Measurements from ENCODE around the gene SKIC3. TPM values are rescaled to one million over a fixed set of nuclear protein-coding genes. Genes with fewer than 3 reads are reported as not detected.

Gene SKIC3
- total RNA-seq, 1 experiment from 2014 or later: 69.0 TPM

DNA sequence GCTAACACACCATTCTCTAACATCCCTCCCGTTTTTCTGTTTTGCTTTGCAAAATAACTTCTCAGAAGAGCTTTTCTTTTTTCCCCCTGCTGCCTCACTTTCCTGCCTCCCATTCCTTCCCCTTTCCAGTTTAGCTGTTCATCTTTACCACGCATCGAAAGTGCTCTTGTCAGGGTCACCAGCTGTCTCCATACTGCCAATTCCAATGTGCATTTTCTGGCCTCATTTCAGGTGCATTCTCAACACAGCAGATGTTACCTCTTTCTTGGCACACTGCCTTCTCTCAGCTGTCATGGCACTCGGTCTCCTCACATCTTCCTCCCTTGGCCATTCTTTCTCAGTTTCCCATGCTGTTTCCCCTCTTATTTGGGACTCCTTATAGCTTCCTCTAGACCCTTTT lies 9.7 kb upstream of the SKIC3 start:
- H3K4me3 Mint-ChIP-seq: no peak overlapping the region
- CTCF ChIA-PET: interaction anchor here (0.7 kb wide), 1 partner anchor 167 kb away, joined by 3 read pairs; the partner anchor contains the start of gene RHOBTB3
- TF ChIP-seq ZNF317 (CRISPR knock-in tag; IDR thresholded peaks at IDR 0.05; ENCODE audit: borderline replicate concordance, low read depth) (no peak), GRHL2 (CRISPR knock-in tag; IDR thresholded peaks at IDR 0.05; ENCODE audit: insufficient replicate concordance, severe bottlenecking) (no peak), NR3C1 (CRISPR knock-in tag; conservative IDR thresholded peaks at IDR 0.05; ENCODE audit: low read depth) (no peak), HMGA2 (CRISPR knock-in tag; IDR thresholded peaks at IDR 0.05) (no peak), TEAD1 (CRISPR knock-in tag; IDR thresholded peaks at IDR 0.05) (no peak), FOXK1 (CRISPR knock-in tag; IDR thresholded peaks at IDR 0.05) (no peak), ZNF232 (CRISPR knock-in tag; IDR thresholded peaks at IDR 0.05) (no peak), ZNF416 (CRISPR knock-in tag; IDR thresholded peaks at IDR 0.05) (no peak), ZNF396 (CRISPR knock-in tag; IDR thresholded peaks at IDR 0.05; ENCODE audit: borderline replicate concordance) (no peak), ZNF671 (CRISPR knock-in tag; IDR thresholded peaks at IDR 0.05) (no peak), RORB (CRISPR knock-in tag; IDR thresholded peaks at IDR 0.05) (no peak), SMAD3 (CRISPR knock-in tag; IDR thresholded peaks at IDR 0.05; ENCODE audit: borderline replicate concordance) (no peak), NFATC4 (CRISPR knock-in tag; IDR thresholded peaks at IDR 0.05) (no peak), IRF2 (CRISPR knock-in tag; IDR thresholded peaks at IDR 0.05; ENCODE audit: borderline replicate concordance, low read depth) (no peak), GABPB1 (CRISPR knock-in tag; IDR thresholded peaks at IDR 0.05) (no peak)
- TF ChIP-seq, protein P1, sequence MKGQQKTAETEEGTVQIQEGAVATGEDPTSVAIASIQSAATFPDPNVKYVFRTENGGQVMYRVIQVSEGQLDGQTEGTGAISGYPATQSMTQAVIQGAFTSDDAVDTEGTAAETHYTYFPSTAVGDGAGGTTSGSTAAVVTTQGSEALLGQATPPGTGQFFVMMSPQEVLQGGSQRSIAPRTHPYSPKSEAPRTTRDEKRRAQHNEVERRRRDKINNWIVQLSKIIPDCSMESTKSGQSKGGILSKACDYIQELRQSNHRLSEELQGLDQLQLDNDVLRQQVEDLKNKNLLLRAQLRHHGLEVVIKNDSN (CRISPR knock-in tag; IDR thresholded peaks at IDR 0.05): no peak
- TF ChIP-seq, protein P2, sequence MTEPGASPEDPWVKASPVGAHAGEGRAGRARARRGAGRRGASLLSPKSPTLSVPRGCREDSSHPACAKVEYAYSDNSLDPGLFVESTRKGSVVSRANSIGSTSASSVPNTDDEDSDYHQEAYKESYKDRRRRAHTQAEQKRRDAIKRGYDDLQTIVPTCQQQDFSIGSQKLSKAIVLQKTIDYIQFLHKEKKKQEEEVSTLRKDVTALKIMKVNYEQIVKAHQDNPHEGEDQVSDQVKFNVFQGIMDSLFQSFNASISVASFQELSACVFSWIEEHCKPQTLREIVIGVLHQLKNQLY (CRISPR knock-in tag; IDR thresholded peaks at IDR 0.05): no peak
- TF ChIP-seq, protein P3, sequence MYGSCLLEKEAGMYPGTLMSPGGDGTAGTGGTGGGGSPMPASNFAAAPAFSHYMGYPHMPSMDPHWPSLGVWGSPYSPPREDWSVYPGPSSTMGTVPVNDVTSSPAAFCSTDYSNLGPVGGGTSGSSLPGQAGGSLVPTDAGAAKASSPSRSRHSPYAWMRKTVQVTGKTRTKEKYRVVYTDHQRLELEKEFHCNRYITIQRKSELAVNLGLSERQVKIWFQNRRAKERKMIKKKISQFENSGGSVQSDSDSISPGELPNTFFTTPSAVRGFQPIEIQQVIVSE (CRISPR knock-in tag; IDR thresholded peaks at IDR 0.05; ENCODE audit: borderline replicate concordance): no peak

DNA sequence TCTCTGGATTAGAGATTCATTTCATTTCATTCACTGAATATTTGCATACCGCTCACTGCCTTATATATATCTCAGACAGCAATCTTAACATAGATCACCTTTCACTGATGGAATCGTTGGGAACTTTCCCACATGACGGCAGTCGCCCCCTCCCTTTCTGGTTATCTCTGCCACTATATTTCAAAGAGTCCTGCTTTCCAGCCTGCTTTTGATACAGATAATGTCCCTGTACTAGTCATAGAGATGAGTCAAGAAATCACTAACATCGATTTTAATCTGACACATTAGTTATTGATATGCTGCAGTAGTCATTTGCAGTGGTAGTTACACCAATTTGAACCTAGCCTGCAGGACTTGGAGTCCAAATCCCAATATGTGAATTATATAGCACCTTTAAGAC lies 8.6 kb upstream of the SKIC3 start:
- peaks cover 10% of the 10 kb centered on the region; the same call in 1 of the 2 replicates for H3K36me3 Mint-ChIP-seq
- H3K27me3 Mint-ChIP-seq (ENCODE audit: low read depth): no peaks in the 10 kb centered on the region
- H3K4me3 Mint-ChIP-seq: no peak overlapping the region
- H3K4me1 Mint-ChIP-seq: peaks cover 3% of the 10 kb centered on the region; the same call in 1 of the 2 replicates
- ATAC-seq (no peak), DNase-seq (ENCODE audit: low spot score) (no peak)
- POLR2A ChIA-PET: no interaction called here
- H3K9me3 Mint-ChIP-seq: no peaks in the 10 kb centered on the region
- CTCF ChIA-PET: no interaction called here
- H3K27ac Mint-ChIP-seq: no peak overlapping the region
- TF ChIP-seq, protein P4, sequence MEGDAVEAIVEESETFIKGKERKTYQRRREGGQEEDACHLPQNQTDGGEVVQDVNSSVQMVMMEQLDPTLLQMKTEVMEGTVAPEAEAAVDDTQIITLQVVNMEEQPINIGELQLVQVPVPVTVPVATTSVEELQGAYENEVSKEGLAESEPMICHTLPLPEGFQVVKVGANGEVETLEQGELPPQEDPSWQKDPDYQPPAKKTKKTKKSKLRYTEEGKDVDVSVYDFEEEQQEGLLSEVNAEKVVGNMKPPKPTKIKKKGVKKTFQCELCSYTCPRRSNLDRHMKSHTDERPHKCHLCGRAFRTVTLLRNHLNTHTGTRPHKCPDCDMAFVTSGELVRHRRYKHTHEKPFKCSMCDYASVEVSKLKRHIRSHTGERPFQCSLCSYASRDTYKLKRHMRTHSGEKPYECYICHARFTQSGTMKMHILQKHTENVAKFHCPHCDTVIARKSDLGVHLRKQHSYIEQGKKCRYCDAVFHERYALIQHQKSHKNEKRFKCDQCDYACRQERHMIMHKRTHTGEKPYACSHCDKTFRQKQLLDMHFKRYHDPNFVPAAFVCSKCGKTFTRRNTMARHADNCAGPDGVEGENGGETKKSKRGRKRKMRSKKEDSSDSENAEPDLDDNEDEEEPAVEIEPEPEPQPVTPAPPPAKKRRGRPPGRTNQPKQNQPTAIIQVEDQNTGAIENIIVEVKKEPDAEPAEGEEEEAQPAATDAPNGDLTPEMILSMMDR (IDR thresholded peaks at IDR 0.05): no peak
- TF ChIP-seq TP53 (CRISPR knock-in tag; IDR thresholded peaks at IDR 0.05): no peak
- no peak for TF ChIP-seq NR2C2 (CRISPR knock-in tag; IDR thresholded peaks at IDR 0.05)
- TF ChIP-seq, protein P5, sequence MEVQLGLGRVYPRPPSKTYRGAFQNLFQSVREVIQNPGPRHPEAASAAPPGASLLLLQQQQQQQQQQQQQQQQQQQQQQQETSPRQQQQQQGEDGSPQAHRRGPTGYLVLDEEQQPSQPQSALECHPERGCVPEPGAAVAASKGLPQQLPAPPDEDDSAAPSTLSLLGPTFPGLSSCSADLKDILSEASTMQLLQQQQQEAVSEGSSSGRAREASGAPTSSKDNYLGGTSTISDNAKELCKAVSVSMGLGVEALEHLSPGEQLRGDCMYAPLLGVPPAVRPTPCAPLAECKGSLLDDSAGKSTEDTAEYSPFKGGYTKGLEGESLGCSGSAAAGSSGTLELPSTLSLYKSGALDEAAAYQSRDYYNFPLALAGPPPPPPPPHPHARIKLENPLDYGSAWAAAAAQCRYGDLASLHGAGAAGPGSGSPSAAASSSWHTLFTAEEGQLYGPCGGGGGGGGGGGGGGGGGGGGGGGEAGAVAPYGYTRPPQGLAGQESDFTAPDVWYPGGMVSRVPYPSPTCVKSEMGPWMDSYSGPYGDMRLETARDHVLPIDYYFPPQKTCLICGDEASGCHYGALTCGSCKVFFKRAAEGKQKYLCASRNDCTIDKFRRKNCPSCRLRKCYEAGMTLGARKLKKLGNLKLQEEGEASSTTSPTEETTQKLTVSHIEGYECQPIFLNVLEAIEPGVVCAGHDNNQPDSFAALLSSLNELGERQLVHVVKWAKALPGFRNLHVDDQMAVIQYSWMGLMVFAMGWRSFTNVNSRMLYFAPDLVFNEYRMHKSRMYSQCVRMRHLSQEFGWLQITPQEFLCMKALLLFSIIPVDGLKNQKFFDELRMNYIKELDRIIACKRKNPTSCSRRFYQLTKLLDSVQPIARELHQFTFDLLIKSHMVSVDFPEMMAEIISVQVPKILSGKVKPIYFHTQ (CRISPR knock-in tag; IDR thresholded peaks at IDR 0.05): no peak
- no peak for TF ChIP-seq ZNF396 (CRISPR knock-in tag; IDR thresholded peaks at IDR 0.05; ENCODE audit: borderline replicate concordance)
- TF ChIP-seq HMGA2 (CRISPR knock-in tag; IDR thresholded peaks at IDR 0.05): no peak
- no peak for TF ChIP-seq GABPB1 (CRISPR knock-in tag; IDR thresholded peaks at IDR 0.05)
- TF ChIP-seq, protein P6, sequence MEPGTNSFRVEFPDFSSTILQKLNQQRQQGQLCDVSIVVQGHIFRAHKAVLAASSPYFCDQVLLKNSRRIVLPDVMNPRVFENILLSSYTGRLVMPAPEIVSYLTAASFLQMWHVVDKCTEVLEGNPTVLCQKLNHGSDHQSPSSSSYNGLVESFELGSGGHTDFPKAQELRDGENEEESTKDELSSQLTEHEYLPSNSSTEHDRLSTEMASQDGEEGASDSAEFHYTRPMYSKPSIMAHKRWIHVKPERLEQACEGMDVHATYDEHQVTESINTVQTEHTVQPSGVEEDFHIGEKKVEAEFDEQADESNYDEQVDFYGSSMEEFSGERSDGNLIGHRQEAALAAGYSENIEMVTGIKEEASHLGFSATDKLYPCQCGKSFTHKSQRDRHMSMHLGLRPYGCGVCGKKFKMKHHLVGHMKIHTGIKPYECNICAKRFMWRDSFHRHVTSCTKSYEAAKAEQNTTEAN (CRISPR knock-in tag; IDR thresholded peaks at IDR 0.05): no peak
- no peak for TF ChIP-seq FOXP1 (CRISPR knock-in tag; IDR thresholded peaks at IDR 0.05; ENCODE audit: borderline replicate concordance)
- TF ChIP-seq, protein P1 (CRISPR knock-in tag; IDR thresholded peaks at IDR 0.05): no peak
- no peak for TF ChIP-seq SOX15 (CRISPR knock-in tag; IDR thresholded peaks at IDR 0.05)
- no peak for TF ChIP-seq FOXK1 (CRISPR knock-in tag; IDR thresholded peaks at IDR 0.05)
- TF ChIP-seq, protein P7, sequence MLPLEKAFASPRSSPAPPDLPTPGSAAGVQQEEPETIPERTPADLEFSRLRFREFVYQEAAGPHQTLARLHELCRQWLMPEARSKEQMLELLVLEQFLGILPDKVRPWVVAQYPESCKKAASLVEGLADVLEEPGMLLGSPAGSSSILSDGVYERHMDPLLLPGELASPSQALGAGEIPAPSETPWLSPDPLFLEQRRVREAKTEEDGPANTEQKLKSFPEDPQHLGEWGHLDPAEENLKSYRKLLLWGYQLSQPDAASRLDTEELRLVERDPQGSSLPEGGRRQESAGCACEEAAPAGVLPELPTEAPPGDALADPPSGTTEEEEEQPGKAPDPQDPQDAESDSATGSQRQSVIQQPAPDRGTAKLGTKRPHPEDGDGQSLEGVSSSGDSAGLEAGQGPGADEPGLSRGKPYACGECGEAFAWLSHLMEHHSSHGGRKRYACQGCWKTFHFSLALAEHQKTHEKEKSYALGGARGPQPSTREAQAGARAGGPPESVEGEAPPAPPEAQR (CRISPR knock-in tag; IDR thresholded peaks at IDR 0.05): no peak

More for the DNA sequence above, 9.7 kb upstream of the SKIC3 start:
- POLR2A ChIA-PET: no interaction called here
- H3K27ac Mint-ChIP-seq: peak overlapping the region; percentile 4
- no peaks in the 10 kb centered on the region for H3K27me3 Mint-ChIP-seq (ENCODE audit: low read depth)
- no peak for DNase-seq (ENCODE audit: low spot score)
- H3K4me1 Mint-ChIP-seq: peaks cover 3% of the 10 kb centered on the region; the same call in 1 of the 2 replicates
- peaks cover 10% of the 10 kb centered on the region; the same call in 1 of the 2 replicates for H3K36me3 Mint-ChIP-seq
- no peak for ATAC-seq
- H3K9me3 Mint-ChIP-seq: no peaks in the 10 kb centered on the region
